Ramos (cell line): ENCODE results near the gene EXOC3L2.

Experiments used
- in situ Hi-C: fragments of 300-500 bp; cut with MboI; formaldehyde crosslinking; loops from one replicate; pipeline ENCODE4 v1.14.3; 2022; ENCODE audit warnings: low sequenced_read_pairs; ENCODE audit not compliant: unreplicated experiment

Gene EXOC3L2

DNA sequence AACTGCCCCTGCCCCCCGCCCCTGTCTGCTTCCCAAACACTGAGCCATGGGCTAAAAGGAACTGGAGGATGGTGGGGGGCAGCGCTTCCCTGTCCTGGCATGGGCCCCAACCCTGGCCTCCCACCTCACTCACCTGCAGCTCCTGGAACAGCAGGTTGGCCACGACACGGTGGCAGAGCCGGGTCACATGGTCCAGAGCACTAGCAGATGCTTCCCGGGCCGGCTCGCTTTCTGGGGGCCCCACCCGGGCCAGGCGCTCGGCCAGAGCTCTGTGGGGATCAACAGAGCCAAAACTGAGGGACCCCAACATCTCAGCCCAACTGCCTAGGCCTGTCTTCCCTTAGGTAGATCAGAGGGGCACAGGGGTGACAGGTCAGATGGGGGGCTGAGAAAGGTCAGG is 20.6 kb downstream of the EXOC3L2 start:
- in situ Hi-C loops = no loop called here

DNA sequence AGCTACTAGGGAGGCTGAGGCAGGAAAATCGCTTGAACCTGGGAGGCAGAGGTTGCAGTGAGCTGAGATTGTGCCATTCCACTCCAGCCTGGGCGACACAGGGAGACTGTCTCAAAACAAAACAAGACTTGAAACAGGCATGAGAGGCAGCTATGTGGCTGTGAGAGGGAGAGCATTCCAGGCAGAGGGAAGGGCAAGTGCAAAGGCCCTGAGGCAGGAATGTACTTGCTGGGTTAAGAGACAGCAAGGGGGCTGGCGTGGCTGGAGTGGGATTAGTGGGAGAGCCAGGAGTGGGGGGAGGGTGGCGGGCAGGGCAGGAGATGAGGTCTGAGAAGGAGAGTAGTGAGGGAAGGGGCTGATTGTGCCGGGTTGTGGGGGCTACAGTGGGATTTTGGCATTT is 21.3 kb downstream of the EXOC3L2 start:
- in situ Hi-C loops = no loop called here

DNA sequence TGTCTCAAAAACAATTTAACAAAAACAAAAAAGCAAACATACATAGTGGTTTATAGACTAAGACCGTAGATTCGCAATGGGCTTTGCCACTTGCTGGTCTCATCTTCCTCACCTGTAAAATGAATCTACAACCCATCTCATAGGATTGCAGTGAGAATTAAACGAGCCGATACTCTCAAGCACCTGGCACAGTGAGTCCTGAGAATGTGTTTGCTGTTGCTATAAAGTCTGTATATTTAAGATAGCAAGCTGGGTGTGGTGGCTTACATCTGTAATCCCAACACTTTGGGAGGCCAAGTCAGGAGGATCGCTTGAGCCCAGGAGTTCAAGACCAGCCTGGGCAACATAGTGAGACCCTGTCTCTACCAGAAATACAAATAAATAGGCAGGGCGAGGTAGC is 22.5 kb downstream of the EXOC3L2 start:
- in situ Hi-C loops = no loop called here

DNA sequence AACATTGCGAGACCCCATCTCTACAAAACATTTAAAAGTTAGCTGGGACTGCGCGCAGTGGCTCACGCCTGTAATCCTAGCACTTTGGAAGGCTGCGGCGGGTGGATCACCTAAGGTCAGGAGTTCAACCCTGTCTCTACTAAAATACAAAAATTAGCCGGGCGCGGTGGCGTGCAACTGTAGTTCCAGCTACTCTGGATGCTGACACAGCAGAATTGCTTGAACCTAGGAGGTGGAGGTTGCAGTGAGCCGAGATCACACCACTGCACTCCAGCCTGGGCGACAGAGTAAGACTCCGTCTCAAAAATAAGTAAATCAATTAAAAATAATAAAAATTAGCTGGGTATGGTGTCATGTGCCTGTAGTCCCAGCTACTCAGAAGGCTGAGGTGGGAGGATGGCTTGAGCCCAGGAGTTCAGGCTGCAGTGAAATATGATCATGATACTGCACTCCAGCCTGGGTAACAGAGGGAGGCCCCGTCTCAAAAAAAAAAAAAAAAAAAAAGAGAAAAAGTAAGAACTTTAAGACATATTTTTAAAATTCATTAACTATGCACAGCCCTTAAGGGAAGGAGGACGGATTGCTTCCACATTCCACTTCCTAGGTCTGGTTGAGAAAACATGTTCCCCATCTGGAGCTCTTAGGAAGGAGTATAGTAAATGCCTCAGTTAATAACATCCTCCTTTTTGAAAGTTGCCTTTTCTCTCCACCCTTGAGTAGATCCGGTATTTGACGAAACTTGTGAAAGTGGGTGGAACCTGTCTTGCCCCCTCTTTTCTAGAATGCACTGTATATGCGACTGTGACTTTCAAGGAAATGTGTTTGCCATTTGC is 26.1 kb downstream of the EXOC3L2 start:
- in situ Hi-C loops = no loop called here

DNA sequence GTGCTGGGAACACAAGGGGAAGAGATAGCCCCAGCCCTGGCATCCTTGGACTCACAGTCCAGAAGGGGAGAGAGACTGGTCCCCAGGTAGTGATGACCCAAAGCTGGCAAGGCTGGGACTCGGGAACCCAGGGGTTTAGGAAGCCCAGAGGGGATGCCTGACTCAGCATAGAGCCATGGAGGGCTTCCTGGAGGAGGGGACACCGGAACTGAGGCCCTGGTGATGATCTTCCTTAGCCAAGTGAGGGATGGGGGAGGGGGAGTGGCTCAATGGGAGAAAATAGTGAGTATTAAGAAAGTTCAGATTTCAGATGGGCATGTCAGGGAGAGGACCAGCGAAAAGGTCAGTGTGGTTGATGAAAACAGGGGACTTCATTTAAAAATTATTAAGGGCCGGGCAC is 26.8 kb downstream of the EXOC3L2 start:
- in situ Hi-C loops = no loop called here

DNA sequence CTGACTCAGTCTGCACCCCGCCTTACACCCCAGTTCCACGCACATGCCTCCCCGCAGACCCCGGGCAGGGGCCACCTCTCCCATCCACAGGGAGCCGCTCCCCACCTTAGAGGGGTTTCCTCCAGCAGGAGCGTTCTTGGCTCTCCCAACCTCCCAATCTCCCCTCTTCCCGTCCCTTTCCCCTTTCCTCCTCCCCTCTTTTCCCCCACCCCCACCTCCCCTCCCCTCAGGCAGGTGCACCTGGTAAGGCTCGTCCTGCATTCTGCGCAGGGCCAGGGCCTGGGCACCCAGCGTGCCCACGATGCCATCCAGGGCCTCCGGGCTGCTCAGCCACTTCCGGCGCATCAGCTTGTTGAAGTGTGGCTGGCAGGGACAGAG is 27.3 kb downstream of the EXOC3L2 start:
- in situ Hi-C loops = no loop called here

DNA sequence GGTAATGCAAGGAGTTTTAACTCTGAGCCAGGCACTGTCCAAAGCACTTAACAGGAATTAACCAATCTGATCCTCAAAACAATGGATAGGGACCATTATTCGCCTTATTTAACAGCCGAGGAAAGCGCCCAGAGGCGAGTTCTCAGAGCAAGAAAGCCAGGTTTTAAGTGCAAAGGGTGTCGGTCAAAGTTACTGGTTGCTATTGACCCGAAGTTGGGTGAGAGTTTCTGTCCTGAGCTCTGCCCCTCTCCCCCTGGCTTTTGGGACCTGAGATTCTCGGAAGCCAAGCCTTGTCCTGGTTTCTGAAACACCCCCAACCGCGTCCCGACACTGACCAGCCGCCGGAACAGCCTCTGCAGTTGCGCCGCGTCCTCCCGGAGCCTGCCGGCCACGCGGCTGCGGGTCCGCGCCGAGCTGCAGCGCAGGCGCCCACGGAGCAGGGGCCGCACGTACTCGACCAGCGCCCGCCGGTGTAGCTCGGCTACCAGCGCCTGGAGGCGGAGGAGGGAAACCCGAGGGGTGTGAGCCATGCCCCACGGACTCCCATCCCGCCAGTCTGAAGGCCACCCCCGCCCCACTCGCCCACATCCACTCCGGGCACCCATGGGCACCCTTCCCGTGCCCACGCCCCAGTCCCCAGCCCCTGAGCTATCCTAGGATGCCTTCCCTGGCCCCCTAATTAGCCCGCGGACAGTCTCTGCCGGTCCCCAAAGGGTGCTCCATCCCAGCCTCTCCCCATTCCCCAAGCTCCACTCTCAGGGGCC is 27.8 kb downstream of the EXOC3L2 start:
- in situ Hi-C loops = no loop called here

DNA sequence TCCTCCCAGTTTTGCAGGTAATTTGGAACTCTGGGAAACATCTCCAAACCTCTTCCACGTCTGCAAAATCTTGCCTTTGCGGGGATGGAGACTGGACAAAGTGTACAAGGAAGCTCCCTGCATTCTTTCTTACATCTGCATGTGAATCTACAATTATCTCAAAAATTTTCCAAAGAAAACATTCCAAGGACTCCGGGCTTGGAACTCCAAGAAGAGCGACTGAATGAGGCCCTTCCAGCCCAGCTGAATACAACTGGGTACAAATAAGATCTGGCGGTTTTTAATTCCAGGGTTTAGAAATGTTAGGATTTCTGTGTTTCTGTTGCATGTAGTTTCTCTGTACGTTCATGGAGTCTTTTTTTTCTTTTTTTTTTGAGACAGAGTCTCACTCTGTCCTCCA is 28.5 kb downstream of the EXOC3L2 start:
- in situ Hi-C loops = no loop called here

DNA sequence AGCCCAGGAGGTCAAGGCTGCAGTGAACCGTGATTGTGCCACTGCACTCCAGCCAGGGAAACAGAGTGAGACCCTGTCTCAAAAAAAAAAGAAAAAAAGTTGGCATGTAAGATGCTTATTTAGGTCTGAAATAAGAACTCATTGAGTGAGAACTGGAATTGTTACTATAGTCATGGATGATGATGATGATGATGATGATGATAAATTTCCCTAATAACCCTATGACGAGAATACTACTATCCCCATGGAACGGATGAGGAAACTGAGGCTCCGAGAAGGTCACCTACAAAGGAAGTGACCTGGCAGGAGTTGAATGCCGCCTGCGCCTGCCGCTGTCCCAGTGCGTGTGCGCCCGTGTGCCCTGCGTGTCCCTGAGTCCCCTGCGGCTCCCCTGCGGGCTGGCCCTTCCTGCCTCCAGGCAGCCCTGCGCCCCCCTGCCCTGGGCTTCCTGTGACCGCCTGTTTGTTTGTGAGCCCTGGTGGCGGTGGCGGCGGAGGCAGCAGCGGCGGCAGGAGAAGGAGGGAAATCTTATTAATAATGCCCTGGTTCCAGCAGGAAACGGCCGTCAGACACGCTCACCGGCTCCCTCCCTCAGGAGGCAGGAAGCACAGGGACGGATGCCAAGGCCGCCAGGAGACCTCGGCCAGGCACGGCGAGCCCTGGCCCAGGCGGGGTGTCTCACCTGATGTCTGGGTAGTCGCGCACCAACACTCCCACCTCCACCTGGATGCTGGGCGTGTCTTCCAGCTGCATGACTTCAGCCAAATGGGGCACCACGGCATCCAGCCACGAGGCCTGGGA is 29.6 kb downstream of the EXOC3L2 start:
- in situ Hi-C loops = no loop called here

DNA sequence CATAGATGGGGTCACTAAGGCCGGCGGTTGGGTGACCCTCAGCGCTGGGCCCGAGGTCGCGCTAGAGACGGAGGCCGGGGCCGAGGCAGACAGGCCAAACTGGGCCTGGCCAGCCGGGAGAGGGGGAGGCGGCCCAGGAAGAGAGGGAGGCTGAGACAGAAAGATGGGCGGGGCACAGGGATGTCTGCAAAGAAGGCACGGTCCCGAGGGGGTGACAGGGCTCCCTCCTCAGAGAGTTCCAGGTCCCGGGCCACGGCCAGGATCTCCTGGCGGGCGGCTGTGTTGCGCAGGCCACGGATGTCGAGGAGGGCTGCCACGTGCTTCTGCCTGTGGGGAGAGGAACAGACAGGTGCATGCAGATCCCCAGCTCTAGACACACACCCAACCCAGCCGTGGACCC is 32.2 kb downstream of the EXOC3L2 start:
- in situ Hi-C loops = no loop called here

DNA sequence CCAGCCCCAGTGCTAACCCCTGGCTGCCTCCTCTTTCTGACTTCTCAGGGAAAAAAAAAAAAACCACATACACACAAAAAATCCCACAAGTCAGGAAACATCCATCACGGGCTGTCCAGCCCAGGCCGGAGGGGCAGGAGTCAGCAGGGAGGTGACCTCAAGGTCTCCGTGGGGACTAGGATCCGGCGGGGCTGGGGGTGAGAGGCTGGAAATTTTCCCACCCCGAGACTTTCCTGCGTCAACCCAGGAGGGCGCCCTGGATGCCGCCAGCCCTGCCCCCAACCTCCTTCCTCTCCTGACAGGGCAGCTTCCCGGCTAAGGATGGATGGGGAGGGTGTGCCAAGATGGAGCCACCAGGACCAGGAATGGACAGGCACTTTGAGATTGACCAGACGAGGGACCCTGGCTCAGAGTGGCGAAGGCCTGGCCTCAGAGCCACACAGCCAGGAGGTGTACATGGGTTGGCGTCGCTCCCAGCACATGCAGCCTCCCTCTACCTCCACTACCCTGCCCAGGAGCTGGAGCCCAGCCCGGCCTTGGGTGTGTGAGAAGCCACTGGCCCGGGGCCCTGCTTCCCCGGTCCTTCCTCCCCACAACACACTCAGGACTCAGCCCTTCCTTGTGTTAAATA is 33.3 kb downstream of the EXOC3L2 start:
- in situ Hi-C loops = no loop called here

DNA sequence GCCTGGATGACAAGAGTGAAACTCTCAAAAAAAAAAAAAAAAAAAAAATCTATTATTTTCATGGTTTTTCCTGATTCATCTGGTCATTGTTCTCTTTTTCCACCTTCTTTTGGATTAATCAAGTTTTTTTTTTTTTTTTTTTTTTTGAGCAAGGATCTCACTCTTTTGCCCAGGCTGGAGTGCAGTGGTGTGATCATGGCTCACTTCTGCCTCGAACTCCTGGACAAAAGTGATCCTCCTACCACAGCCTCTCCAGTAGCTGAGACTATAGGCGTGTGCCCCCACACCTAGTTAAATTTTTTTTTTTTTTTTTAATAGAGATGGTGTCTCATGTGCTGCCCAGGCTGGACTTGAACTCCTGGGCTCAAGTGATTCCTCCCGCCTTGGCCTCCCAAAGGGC is 38.9 kb downstream of the EXOC3L2 start:
- in situ Hi-C loops = no loop called here

DNA sequence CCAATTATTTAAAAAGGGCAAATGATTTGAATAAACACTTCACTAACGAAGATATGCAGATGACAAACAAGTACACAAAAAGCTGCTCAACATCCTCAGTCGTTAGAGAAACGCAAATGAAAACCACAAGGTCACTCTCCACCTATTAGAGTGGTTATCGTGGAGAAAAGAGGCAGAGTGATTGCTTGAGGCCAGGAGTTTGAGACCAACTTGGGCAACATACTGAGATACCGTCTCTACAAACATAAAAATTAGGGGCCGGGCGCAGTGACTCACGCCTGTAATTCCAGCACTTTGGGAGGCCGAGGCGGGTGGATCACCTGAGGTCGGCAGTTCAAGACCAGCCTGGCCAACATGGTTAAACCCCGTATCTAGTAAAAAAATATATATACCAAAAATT is 39.4 kb downstream of the EXOC3L2 start:
- in situ Hi-C loops = no loop called here

DNA sequence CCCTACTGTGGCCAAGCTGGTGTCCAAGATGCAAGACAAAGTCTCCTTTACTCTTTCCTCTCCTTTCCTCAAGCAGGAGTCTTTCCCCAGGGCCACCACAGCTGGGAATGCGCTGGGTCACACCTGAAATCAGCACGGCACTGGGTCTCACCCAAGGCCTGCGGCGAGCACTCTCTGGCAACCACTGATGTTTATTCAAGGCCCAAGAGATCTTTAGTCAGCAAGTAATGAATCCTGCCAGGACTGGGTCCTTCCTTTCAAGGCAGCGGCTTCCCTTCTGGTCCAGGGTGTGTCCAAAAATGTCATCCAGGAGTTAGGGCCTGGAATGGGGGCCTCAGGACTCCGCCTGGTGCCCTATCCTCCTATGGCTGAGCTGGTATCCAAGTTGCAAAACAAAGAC is 42.6 kb downstream of the EXOC3L2 start:
- in situ Hi-C loops = no loop called here

DNA sequence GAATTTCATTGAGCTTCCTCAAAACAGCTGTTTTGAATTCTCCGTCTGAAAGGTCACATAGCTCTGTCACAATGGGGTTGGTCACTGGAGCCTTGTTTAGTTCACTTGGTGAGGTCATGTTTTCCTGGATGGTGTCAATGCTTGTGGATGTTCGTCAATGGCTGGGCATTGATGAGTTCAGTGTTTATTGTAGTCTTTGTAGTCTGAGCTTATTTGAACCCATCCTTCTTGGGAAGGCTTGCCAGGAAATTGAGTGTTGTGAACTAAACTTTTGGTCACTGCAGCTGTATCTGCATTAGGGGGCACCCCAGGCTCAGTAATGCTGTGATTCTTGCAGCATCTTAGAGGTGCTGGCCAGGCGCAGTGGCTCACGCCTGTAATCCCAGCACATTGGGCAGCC is 44.6 kb downstream of the EXOC3L2 start:
- in situ Hi-C loops = no loop called here

DNA sequence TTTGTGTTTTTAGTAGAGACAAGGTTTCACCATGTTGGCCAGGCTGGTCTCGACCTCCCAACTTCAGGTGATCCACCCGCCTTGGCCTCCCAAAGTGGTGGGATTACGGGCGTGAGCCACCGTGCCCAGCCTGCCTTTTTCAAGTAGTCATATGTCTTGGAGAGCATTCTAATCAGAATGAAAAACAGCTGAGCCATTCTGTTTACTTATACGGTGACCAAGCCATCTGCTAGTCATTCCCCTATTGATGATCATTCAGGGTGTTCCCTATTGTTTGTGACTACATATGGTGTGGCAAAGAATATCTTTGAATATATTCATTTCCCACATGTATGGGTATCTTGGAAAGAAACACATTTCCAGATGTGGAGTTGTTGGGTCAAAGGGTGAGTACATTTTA is 49.4 kb downstream of the EXOC3L2 start:
- in situ Hi-C loops = no loop called here

DNA sequence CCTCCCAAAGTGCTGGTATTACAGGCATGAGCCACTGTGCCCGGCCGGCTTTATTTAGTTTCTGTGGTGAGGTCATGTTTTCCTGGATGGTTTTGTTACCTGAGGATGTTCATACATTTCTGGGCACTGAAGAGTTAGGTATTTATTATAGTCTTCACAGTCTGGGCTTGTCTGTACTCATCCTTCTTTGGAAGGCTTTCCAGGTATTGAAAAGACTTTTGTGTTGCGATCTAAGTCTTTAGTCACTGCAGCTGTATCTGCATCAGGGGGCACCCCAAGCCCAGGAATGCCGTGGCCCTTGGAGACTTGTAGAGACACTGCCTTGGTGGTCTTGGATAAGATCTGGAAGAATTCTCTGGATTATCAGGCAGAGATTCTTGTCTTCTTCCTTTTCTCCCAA is 53.8 kb downstream of the EXOC3L2 start:
- in situ Hi-C loops = no loop called here

DNA sequence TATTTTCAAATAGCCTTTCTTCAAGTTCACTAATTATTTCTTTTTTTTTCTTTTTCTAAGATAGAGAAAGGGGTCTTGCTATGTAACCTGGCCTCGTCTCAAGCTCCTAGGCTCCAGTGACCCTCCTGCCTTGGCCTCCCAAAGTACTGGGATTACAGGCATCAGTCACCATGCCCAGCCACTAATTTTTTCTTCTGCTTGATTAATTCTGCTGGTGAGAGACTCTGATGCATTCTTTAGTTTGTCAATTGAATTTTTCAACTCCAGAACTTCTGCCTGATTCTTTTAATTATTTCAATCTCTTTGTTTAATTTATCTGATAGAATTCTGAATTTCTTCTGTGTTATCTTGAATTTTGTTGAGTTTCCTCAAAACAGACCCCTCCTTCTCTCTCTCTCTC is 55.2 kb downstream of the EXOC3L2 start:
- in situ Hi-C loops = loop anchor here (10.0 kb wide), 1 partner anchor 285 kb away; the partner anchor contains the start of gene APOE

DNA sequence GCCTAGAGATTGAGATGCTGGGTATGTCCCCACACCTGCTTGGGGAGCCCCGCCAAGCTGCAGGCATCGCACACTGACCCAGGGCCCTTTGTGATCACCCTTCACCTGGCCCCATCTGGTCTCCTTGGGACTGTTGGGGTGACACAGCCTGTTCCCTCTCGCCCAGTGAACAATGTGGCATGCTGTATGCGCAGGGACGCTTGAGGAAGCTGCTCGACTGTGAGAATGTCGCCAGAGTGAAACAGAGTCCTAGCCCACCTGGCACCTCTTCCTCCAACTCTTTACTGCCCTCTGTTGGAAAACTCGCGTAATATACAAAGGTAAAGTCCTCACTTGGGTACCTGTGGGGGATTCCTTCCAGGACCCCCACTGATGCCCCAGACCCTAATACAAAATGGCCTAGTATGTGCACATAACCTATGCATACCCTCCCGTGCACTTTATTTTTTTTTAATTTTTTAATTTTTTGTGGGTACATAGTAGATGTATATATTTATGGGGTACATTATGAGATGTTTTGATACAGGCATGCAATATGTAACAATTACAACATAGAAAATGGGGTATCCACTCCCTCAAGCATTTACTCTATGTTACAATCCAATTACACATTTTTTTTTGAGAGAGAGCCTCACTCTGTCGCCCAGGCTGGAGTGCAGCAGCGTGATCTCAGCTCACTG is 57.6 kb downstream of the EXOC3L2 start:
- in situ Hi-C loops = loop anchor here (10.0 kb wide), 1 partner anchor 283 kb away; the partner anchor contains the start of gene APOE
